GM19025 (cell line): ENCODE data around the gene NPAS3.

Experiments
- ATAC-seq: cut with Tn5 transposase; IDR thresholded peaks from one replicate; pipeline ENCODE4 v1.9.1; 2021; ENCODE audit warnings: mild to moderate bottlenecking, low read depth, moderate library complexity; ENCODE audit not compliant: unreplicated experiment

NPAS3 gene

GRCh38 chr14:33747749-33748148 is 809.1 kb downstream of the NPAS3 start:
- ATAC-seq = no peak

GRCh38 chr14:33754261-33754660 is 815.6 kb downstream of the NPAS3 start:
- no peak for ATAC-seq

DNA sequence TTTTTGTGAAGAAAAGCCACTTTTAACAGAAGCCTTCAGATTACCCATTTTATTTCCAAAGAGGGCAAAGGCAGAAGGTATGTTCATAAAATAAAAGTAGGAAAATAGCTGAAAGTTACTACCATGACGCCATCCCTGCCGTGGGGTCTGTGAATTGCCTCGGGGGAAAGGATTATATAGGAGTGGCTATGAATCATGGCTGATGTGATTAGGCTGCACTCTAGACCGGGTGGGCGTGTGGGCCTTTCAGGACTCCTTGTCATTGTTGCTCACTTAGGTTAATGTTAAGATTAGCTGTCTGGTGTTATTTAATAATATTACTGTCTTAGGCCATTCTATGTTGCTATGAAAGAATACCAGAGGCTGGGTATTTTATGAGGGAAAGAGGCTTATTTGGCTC is 816.7 kb downstream of the NPAS3 start:
- no peak for ATAC-seq

- ATAC-seq = no peak
Measured at GRCh38 chr14:33756833-33757232, 818.2 kb downstream of the NPAS3 start.

DNA sequence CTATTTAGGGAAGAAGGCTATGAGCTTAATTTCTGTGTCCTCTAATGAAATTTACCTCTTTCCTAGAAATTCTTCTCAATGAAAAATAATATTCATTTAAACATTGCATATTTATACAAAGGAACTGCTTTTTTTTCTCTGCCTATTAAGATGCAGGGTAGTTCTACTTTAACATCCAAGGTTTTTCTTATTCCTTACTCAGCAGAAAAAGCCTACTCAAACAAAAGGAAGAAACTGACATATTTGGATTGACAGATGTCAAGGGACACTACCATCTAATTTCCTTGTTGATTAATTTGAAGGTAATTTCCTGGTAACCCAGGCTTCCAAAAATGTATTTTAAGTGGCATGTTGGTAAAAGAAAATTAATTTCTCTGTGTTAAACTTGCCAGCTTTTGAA is 819.9 kb downstream of the NPAS3 start:
- no peak for ATAC-seq

GRCh38 chr14:33762161-33762851 is 823.6 kb downstream of the NPAS3 start:
- no peak for ATAC-seq

DNA sequence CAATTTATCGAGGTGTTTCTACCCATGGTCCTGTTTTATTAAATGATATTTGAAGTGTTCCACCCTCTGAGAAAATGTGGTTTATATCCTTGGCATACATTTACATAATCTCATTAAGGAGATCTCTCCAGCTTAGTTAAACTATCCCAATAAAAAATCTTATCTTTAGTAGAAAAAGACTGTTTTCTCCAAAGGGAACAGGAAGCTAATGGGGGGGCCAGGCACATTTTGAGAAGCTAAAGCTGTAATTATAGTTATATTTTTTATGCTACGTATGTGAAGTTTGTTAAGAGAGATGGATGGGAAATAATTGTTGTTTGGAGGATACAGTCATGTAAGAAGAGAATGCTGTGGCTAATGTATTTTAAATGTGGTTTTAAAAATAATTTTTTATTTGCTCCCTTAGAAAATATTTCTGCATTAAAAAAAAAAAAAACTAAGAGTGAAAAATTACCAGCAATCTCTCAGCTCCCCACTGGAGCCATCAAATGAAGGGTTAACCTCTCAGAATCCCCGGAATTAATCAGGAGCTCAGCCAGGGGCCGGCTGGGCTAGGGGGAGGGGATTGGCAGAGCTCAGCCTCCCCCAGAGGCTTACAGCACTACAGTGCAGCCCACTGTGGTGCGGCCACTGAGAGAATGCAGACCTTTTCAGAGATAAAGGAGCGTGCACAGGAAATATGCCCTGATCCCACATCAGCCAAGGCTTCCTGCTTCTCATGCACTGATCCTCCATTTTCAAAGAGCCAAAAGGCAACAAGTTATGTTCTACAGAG is 826.4 kb downstream of the NPAS3 start:
- ATAC-seq = no peak

DNA sequence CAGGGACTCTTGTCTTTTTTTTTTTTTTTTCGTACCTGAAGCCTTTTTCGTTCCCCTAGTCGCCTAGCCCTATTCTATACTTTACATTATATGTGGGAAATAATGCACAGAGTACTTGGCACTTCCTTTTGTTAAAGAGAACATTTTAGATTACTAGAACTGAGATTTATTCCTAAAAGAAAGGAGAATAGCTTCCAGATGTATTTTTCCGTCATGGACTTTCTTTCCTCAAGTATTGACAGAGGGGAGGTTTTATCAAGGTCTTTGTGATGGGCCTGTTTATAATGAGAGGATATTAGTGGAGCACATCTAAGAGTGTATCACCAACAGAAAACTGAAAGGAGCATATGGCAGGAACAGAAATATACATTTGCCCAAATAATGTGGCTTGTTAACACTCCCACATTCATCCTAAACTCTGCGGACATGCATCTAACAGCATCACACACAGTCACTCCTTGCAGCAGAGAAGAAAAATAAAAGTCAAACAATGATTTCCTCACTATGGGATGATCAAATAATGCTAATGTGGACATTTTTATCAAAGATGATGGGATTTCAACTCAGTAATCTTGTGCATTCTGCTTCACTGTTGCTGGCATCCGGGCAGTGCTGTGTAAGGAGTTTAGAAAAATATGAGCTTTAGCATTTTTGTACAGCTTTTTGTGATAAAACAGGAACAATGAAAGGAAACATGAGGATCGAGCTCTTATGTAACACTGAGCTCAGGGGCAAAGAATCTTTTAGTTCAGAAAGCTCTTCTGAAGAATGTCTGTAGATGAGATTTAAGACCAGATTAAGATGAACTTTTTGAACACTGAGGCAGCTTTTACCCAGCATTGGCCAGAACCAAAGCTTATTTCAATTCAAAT is 829.1 kb downstream of the NPAS3 start:
- no peak for ATAC-seq

DNA sequence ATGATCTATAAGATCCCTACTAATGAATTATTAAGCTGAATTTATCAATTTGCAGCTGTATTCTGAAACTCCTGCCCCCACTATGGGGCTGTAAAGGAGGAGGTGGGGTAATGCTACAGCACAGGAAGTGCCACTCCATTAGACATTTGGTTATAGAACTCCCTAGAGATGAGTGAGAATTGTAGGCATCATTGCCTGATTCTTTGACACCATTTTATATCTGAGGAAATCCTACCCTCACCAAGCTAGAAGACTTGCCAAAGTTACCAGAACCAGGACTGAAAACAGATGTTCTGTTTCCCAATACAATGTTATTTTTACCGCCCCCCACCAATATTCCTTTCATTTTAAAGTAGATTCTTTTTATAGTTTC is 829.8 kb downstream of the NPAS3 start:
- ATAC-seq = no peak

- no peak for ATAC-seq
Measured at GRCh38 chr14:33773205-33774030, 834.7 kb downstream of the NPAS3 start.

DNA sequence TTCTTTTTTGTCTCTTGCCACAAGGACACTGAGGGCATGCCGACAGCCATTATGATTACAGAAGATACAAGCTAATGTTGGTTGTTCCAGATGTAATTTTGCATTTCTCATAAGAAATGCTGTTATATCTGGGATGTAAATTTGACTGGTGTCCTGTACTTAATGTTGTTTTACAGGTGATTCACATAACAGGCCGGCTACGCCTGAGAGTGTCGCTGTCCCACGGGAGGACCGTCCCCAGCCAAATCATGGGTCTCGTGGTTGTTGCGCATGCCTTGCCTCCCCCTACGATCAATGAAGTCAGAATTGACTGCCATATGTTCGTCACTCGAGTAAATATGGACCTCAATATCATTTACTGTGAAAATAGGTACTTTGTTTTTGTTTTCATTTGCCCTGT is 835.5 kb downstream of the NPAS3 start:
- no peak for ATAC-seq

DNA sequence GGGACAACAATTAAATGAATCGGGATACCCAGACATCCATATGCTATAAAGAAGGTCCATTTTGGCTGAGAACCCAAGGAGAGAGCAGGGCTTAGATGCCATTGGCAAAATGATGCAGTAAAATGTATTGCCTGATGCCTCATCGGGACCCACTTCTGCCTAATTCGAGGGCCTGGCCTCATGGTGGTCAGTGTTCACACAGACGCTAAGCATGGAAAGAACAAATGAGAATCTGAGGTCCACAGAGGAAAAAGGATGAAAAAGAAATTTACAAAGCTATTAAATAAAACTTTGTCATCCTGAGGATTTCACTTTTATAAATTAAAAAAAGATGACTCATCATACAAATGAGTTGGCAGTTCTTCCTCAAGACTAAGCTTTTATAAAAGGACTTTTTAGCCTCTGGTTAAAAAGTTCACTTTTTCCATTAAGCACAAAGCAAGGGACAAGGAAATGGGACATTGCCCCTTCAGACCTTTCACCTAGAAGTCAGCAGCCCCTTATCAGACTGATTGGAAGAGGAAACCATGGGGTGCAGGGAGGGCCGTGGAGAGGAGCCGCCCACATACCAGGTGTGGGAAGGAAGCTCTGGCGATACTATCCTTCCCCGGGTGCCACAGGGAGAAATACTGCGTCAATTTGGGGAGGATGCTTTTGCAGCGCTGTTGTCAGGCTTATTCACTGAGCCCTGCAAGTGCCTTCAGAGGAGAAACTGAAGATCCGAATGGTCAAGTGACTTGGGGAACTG is 836.2 kb downstream of the NPAS3 start:
- no peak for ATAC-seq

- no peak for ATAC-seq
Measured at GRCh38 chr14:33776871-33777270, 838.2 kb downstream of the NPAS3 start.

DNA sequence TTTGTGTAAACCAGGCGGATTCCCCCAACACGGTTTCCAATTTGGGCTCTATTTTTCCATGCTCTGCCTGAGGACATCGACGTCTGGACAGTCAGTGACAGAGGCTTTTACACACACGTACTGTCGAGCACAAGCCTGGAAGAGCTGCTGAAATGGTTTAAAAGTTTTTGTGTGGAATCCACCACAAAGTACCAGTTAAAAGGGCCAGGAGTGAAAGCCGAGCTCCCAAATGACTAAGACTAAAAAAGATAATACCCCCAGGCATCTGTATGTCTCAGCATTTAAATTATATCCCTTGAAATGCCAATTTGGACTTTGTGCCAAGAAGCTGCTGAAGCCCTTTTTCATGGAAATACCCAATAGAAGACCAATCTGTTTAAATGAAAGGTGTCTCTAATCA is 839.0 kb downstream of the NPAS3 start:
- ATAC-seq = no peak

GRCh38 chr14:33780035-33780434 is 841.4 kb downstream of the NPAS3 start:
- ATAC-seq = no peak

DNA sequence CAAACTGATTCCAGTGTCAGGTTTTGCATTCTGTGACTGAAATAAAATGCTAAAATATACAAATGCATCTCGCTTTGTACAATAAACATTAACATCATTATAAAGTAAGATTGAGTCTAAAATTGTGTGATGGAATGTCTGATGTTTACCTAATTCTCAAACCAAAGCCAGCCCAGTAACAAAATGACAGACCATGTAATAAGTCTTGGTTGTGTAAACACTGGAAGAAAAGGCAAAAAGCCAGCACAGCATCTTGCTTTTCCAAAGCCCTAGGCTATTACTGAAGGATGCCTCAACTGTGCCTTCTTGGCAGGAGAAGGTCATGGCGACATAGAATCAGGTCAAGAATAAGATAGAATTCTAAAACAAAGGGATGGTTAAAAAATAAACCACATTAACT is 842.6 kb downstream of the NPAS3 start:
- no peak for ATAC-seq

- ATAC-seq = no peak
Measured at GRCh38 chr14:33782923-33783322, 844.2 kb downstream of the NPAS3 start.

DNA sequence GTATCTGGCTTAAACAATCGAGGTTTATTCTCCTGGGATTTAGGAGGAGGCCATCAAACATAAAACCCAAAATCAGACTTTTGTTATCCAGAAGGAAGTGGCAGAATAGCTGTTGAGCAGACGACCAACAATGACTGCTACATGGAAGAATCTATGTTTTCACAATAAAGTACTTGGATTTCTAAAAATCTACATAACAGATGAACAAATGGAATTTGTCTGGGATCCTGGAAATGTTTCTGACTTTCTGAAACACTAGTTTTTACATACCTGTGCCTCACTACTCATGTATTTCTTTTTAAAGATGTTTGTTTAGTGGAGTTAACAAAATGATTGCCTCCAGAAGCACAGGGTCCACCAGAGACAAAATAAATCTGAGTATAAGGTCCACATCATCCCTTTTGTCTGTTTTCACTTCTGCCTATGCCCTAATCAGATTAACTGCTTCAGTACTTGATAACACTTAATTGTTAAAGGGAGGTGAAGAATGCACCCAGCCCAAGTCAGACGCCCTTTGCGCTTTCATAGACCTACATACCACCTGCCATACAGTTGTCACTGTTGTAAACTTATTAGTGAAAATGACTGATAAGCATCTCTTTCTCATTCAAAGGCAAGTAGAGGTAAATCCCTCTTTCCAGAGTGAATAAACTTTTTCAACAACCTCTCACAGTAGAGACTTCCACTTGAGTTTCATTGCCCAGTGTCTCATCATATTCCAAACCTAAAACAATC is 847.6 kb downstream of the NPAS3 start:
- no peak for ATAC-seq

DNA sequence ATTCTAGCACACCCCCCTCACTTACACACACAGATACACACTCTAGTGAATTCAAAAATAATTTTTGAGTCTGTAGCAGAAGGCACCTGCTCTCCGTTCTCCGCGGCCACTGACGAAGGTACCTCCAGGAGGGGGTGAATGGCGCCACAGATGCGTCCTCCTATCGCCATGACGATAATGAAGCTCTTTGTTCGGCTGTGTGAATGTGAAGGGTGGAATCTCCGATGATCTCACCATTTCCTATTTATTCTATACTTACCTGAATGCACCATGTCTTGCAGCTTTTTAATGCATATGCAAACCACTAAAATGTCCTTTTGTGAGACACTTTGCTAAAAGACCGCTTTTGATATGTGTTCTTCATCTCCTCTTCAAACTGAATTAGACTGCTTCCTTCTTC is 849.5 kb downstream of the NPAS3 start:
- no peak for ATAC-seq
